GM23338 (cell line): ENCODE results near the gene GALNT9. TPM values are rescaled to one million over a fixed set of nuclear protein-coding genes. Genes with fewer than 3 reads are reported as not detected.

ENCODE experiments used
- ATAC-seq: fragments of 200-7000 bp; cut with Tn5 transposase; 3 replicates; pipeline ENCODE4 v1.9.1; 2020
- DNase-seq: peaks from one replicate; pipeline ENCODE4 v3.0.0-alpha.2; 2015; ENCODE audit warnings: low spot score
- H2AFZ ChIP-seq: fragments of 200-600 bp; sonication (generic); 2 replicates; pipeline ENCODE4 v1.8.0; 2016; ENCODE audit warnings: antibody characterized with exemption, mild to moderate bottlenecking, moderate library complexity
- H3F3A ChIP-seq: fragments of 200-600 bp; sonication (generic); replicated peaks from 2 replicates; pipeline ENCODE4 v1.8.0; 2017; ENCODE audit warnings: antibody characterized with exemption, mixed run types, low read depth
- H3K27ac ChIP-seq: fragments of 200-600 bp; sonication (generic); 2 replicates; pipeline ENCODE4 v1.6.1; 2016; ENCODE audit warnings: low read depth
- H3K27me3 ChIP-seq: fragments of 200-600 bp; sonication (generic); 2 replicates; pipeline ENCODE4 v1.8.0; 2016; ENCODE audit warnings: mild to moderate bottlenecking, mixed run types, moderate library complexity; ENCODE audit not compliant: insufficient read depth
- H3K36me3 ChIP-seq: fragments of 200-600 bp; sonication (generic); 2 replicates; pipeline ENCODE4 v1.8.0; 2016; ENCODE audit warnings: mild to moderate bottlenecking; ENCODE audit not compliant: insufficient read depth
- H3K4me1 ChIP-seq: fragments of 200-600 bp; sonication (generic); 2 replicates; pipeline ENCODE4 v1.8.0; 2016; ENCODE audit warnings: mild to moderate bottlenecking, moderate library complexity; ENCODE audit not compliant: insufficient read depth
- H3K4me2 ChIP-seq: fragments of 200-600 bp; sonication (generic); 2 replicates; pipeline ENCODE4 v1.7.1; 2017; ENCODE audit warnings: mixed run types
- H3K4me3 ChIP-seq: fragments of 200-600 bp; sonication (generic); 2 replicates; pipeline ENCODE4 v1.6.1; 2016; ENCODE audit warnings: mixed run types
- H3K79me2 ChIP-seq: fragments of 200-600 bp; sonication (generic); replicated peaks from 2 replicates; pipeline ENCODE4 v1.8.0; 2017; ENCODE audit warnings: mild to moderate bottlenecking; ENCODE audit not compliant: insufficient read depth
- H3K9me2 ChIP-seq: fragments of 200-600 bp; sonication (generic); 2 replicates; pipeline ENCODE4 v1.8.0; 2017; ENCODE audit not compliant: insufficient read depth
- H4K20me1 ChIP-seq: fragments of 200-600 bp; sonication (generic); replicated peaks from 2 replicates; pipeline ENCODE4 v1.8.0; 2017; ENCODE audit warnings: mild to moderate bottlenecking; ENCODE audit not compliant: insufficient read depth
- H3K27ac Mint-ChIP-seq: 2 replicates; pipeline ENCODE4 v1.8.0; 2020; ENCODE audit warnings: inconsistent platforms, mild to moderate bottlenecking, moderate library complexity, mixed read lengths
- H3K27me3 Mint-ChIP-seq: 3 replicates; pipeline ENCODE4 v1.8.0; 2022; ENCODE audit warnings: low read depth, mild to moderate bottlenecking, moderate library complexity, mixed read lengths, inconsistent platforms; ENCODE audit not compliant: insufficient read depth, poor library complexity
- H3K36me3 Mint-ChIP-seq: 3 replicates; pipeline ENCODE4 v1.8.0; 2021; ENCODE audit warnings: low read depth, mild to moderate bottlenecking, inconsistent platforms, moderate library complexity, mixed read lengths
- H3K4me1 Mint-ChIP-seq: 3 replicates; pipeline ENCODE4 v1.8.0; 2020; ENCODE audit warnings: mild to moderate bottlenecking, inconsistent platforms, mixed read lengths
- H3K4me3 Mint-ChIP-seq: 3 replicates; pipeline ENCODE4 v1.8.0; 2021; ENCODE audit warnings: moderate library complexity, mild to moderate bottlenecking, inconsistent platforms, mixed read lengths
- H3K9me3 Mint-ChIP-seq: 3 replicates; pipeline ENCODE4 v1.8.0; 2020; ENCODE audit warnings: moderate library complexity, mild to moderate bottlenecking, inconsistent platforms, mixed read lengths
- CREB1 ChIP-seq: fragments of 250-450 bp; sonication (Bioruptor Pico); IDR thresholded peaks from 2 replicates; pipeline ENCODE4 v1.5.0; 2020; ENCODE audit warnings: low read depth, mild to moderate bottlenecking, moderate library complexity
- NANOG ChIP-seq: IDR thresholded peaks from 2 replicates; pipeline ENCODE4 v1.6.1; 2016; ENCODE audit warnings: antibody characterized with exemption, borderline replicate concordance
- STAT1 ChIP-seq: IDR thresholded peaks from one replicate; pipeline ENCODE4 v1.6.1; 2016; ENCODE audit warnings: antibody characterized with exemption; ENCODE audit not compliant: unreplicated experiment
- ZNF331 ChIP-seq: fragments of 250-450 bp; sonication (Bioruptor Pico); IDR thresholded peaks from 2 replicates; pipeline ENCODE4 v1.5.0; 2020; ENCODE audit warnings: low read depth, mild to moderate bottlenecking, moderate library complexity
- polyA plus RNA-seq: library from polyadenylated mRNA; unstranded; fragments of >200 nt; fragmentation: Nextera tagmentation; extraction: Ambion mirVana; gene quantifications from 2 replicates; pipeline ENCODE4 v1.2.1, GENCODE V29; 2016
- total RNA-seq: library from RNA; depleted of rRNA; stranded (reverse); fragments of >200 nt; shearing (Covaris generic); gene quantifications from 2 replicates; pipeline ENCODE4 v1.2.3, GENCODE V29; 2014
- TF ChIP-seq, protein P1 (sequence below): IDR thresholded peaks from 2 replicates; pipeline ENCODE4 v1.6.1; 2016; ENCODE audit warnings: antibody characterized with exemption
- TF ChIP-seq, protein P2 (sequence below): fragments of 250-450 bp; sonication (Bioruptor Pico); IDR thresholded peaks from 2 replicates; pipeline ENCODE4 v1.5.0; 2020; ENCODE audit warnings: mild to moderate bottlenecking, moderate library complexity

The GALNT9 gene
- total and polyA plus RNA-seq, 2 experiments from 2014 or later = 0.81 to 2.5 TPM

DNA sequence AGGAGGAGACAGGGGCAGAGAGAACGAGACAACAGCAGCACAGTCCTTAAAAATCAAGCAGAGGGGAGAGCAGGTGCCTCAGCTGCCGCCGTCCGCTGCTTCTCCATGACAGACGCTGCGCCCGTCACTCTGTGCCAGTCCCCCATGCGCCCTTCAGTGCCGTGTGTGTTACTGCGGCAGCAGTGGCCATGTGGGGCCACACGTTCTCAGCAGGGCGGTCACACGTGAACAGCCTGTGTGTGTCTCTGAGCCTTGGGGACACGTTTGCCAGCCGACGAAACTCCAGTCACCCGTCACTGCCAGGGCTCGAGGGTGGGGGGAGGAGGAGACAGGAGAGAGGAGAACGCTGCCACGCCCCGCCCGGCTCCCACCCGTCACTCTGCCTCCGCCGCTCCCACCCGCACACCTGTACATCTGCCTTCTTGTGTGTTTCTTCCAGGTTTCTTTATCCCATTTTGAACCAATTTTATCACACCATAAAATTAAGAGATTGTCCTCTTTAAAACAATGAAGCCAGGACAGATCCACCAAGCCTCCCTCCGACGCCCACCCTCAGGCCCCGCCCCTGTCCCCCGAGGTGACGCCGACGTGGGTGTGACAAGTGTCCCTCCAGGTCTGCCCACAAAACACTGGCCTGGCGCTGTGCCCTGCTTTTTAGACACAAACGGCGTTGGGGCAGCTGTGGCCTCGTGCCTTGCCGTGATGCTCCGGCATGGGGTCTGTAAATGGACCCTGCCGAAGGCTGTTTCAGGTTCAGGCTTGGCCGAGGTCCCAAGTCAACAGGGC, 58.2 kb downstream of the GALNT9 start:
- Histone ChIP-seq H3K9me2 (no peaks in the 10 kb centered on the region), H3K4me3 (no peak overlapping the region), H3K27ac (no peak overlapping the region), H4K20me1 (no peaks in the 10 kb centered on the region; the same call in 1 of the 2 replicates), H3K4me2 (no peak overlapping the region), H2AFZ (no peak overlapping the region), H3F3A (no peaks in the 10 kb centered on the region), H3K27me3 (no peaks in the 10 kb centered on the region), H3K79me2 (no peaks in the 10 kb centered on the region), H3K4me1 (no peaks in the 10 kb centered on the region), H3K36me3 (no peaks in the 10 kb centered on the region)
- peaks cover 22% of the 10 kb centered on the region for H3K4me1 Mint-ChIP-seq
- TF ChIP-seq ZNF331 (no peak), CREB1 (CRISPR knock-in tag) (no peak), STAT1 (no peak), NANOG (no peak)
- TF ChIP-seq, protein P1, sequence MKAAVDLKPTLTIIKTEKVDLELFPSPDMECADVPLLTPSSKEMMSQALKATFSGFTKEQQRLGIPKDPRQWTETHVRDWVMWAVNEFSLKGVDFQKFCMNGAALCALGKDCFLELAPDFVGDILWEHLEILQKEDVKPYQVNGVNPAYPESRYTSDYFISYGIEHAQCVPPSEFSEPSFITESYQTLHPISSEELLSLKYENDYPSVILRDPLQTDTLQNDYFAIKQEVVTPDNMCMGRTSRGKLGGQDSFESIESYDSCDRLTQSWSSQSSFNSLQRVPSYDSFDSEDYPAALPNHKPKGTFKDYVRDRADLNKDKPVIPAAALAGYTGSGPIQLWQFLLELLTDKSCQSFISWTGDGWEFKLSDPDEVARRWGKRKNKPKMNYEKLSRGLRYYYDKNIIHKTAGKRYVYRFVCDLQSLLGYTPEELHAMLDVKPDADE = no peak
- TF ChIP-seq, protein P2, sequence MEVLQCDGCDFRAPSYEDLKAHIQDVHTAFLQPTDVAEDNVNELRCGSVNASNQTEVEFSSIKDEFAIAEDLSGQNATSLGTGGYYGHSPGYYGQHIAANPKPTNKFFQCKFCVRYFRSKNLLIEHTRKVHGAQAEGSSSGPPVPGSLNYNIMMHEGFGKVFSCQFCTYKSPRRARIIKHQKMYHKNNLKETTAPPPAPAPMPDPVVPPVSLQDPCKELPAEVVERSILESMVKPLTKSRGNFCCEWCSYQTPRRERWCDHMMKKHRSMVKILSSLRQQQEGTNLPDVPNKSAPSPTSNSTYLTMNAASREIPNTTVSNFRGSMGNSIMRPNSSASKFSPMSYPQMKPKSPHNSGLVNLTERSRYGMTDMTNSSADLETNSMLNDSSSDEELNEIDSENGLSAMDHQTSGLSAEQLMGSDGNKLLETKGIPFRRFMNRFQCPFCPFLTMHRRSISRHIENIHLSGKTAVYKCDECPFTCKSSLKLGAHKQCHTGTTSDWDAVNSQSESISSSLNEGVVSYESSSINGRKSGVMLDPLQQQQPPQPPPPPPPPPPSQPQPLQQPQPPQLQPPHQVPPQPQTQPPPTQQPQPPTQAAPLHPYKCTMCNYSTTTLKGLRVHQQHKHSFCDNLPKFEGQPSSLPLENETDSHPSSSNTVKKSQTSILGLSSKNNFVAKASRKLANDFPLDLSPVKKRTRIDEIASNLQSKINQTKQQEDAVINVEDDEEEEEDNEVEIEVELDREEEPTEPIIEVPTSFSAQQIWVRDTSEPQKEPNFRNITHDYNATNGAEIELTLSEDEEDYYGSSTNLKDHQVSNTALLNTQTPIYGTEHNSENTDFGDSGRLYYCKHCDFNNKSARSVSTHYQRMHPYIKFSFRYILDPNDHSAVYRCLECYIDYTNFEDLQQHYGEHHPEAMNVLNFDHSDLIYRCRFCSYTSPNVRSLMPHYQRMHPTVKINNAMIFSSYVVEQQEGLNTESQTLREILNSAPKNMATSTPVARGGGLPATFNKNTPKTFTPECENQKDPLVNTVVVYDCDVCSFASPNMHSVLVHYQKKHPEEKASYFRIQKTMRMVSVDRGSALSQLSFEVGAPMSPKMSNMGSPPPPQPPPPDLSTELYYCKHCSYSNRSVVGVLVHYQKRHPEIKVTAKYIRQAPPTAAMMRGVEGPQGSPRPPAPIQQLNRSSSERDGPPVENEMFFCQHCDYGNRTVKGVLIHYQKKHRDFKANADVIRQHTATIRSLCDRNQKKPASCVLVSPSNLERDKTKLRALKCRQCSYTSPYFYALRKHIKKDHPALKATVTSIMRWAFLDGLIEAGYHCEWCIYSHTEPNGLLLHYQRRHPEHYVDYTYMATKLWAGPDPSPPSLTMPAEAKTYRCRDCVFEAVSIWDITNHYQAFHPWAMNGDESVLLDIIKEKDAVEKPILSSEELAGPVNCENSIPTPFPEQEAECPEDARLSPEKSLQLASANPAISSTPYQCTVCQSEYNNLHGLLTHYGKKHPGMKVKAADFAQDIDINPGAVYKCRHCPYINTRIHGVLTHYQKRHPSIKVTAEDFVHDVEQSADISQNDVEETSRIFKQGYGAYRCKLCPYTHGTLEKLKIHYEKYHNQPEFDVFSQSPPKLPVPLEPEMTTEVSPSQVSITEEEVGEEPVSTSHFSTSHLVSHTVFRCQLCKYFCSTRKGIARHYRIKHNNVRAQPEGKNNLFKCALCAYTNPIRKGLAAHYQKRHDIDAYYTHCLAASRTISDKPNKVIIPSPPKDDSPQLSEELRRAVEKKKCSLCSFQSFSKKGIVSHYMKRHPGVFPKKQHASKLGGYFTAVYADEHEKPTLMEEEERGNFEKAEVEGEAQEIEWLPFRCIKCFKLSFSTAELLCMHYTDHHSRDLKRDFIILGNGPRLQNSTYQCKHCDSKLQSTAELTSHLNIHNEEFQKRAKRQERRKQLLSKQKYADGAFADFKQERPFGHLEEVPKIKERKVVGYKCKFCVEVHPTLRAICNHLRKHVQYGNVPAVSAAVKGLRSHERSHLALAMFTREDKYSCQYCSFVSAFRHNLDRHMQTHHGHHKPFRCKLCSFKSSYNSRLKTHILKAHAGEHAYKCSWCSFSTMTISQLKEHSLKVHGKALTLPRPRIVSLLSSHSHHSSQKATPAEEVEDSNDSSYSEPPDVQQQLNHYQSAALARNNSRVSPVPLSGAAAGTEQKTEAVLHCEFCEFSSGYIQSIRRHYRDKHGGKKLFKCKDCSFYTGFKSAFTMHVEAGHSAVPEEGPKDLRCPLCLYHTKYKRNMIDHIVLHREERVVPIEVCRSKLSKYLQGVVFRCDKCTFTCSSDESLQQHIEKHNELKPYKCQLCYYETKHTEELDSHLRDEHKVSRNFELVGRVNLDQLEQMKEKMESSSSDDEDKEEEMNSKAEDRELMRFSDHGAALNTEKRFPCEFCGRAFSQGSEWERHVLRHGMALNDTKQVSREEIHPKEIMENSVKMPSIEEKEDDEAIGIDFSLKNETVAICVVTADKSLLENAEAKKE = no peak
- H3K9me3 Mint-ChIP-seq = no peaks in the 10 kb centered on the region
- no peak overlapping the region for H3K4me3 Mint-ChIP-seq
- no peak overlapping the region for H3K27ac Mint-ChIP-seq
- no peaks in the 10 kb centered on the region; the same call in 2 of the 3 replicates for H3K36me3 Mint-ChIP-seq
- ATAC-seq (no peak), DNase-seq (no peak)
- H3K27me3 Mint-ChIP-seq = peaks cover 16% of the 10 kb centered on the region
